ENCODE results near the gene MRRF. TPM values are rescaled to one million over a fixed set of nuclear protein-coding genes. Genes with fewer than 3 reads are reported as not detected.

MRRF gene
- total and polyA plus RNA-seq, 2 of the 4 experiments (the other 2 are of a cell fraction) = 32.1 to 38.0 TPM

GRCh38 chr9:122302237-122303093, 37.8 kb downstream of the MRRF start:
- Histone ChIP-seq H3K36me3 (ENCODE audit: control insufficient read depth, insufficient read depth, low read length) (peaks cover 13% of the 10 kb centered on the region), H3K4me1 (ENCODE audit: control insufficient read depth, insufficient read depth, low read length) (peaks cover 12% of the 10 kb centered on the region), H3K27me3 (ENCODE audit: control insufficient read depth, insufficient read depth, low read length) (no peaks in the 10 kb centered on the region), H2AFZ (replicated peaks; ENCODE audit: low read length, poor library complexity) (no peak overlapping the region), H3K9me1 (ENCODE audit: insufficient read depth, low read length) (peaks cover 19% of the 10 kb centered on the region), H2AK5ac (ENCODE audit: low read depth, low read length) (no peak overlapping the region), H2BK5ac (ENCODE audit: low read depth, low read length, poor library complexity, severe bottlenecking) (peak overlapping the region; percentile 50), H2BK120ac (ENCODE audit: low read depth, low read length) (no peak overlapping the region), H3K9me3 (ENCODE audit: control insufficient read depth, insufficient read depth, low read length) (no peaks in the 10 kb centered on the region), H2BK20ac (ENCODE audit: low read depth, low read length) (no peak overlapping the region), H3K27ac (ENCODE audit: insufficient read depth, low read length) (no peak overlapping the region), H3K79me1 (ENCODE audit: low read depth in 1 of 2, low read length in 2 of 2) (peaks cover 20 to 52% of the 10 kb centered on the region in 2 experiments), H4K5ac (ENCODE audit: low read depth, low read length) (no peak overlapping the region), H3K23ac (ENCODE audit: low read depth, low read length) (no peak overlapping the region), H3K14ac (replicated peaks; ENCODE audit: low read depth, low read length) (no peak overlapping the region), H2BK15ac (ENCODE audit: low read depth, low read length) (no peak overlapping the region), H3K4ac (ENCODE audit: low read depth, low read length) (no peak overlapping the region), H3K9ac (ENCODE audit: low read depth, low read length) (no peak overlapping the region), H4K8ac (ENCODE audit: low read depth in 2 of 2, low read length in 2 of 2) (no peak overlapping the region), H2AK9ac (replicated peaks; ENCODE audit: low read depth, low read length, poor library complexity) (no peak overlapping the region), H3K4me3 (ENCODE audit: insufficient read depth, low read depth, low read length) (no peak overlapping the region), H3K18ac (ENCODE audit: low read depth, low read length) (no peak overlapping the region), H4K20me1 (ENCODE audit: insufficient read depth, low read length) (peaks cover 5% of the 10 kb centered on the region; the same call in 1 of the 2 replicates), H3K56ac (ENCODE audit: extremely low read depth, insufficient read depth, low read length) (no peak overlapping the region), H4K91ac (ENCODE audit: insufficient read depth, low read depth, low read length) (no peak overlapping the region), H3K4me2 (ENCODE audit: low read depth, low read length) (no peak overlapping the region)
- no TSS peak for BruUV-seq (replicated peaks)
- ChIA-PET POLR2A (ENCODE audit: unreplicated experiment) (no interaction called here), CTCF (no interaction called here)
- no peak for TF ChIP-seq ELK1 (IDR thresholded peaks at IDR 0.05; ENCODE audit: borderline replicate concordance, low read depth, low read length)
- no peak for TF ChIP-seq RFX5 (IDR thresholded peaks at IDR 0.05; ENCODE audit: low read depth, low read length)
- TF ChIP-seq RAD21 (IDR thresholded peaks at IDR 0.05; ENCODE audit: low read length) = no peak
- TF ChIP-seq SMC3 (IDR thresholded peaks at IDR 0.05; ENCODE audit: low read depth, low read length) = no peak
- TF ChIP-seq BHLHE40 (IDR thresholded peaks at IDR 0.05; ENCODE audit: low read depth, low read length) = no peak
- TF ChIP-seq RCOR1 (IDR thresholded peaks at IDR 0.05; ENCODE audit: insufficient replicate concordance, low read length) = no peak
- no peak for TF ChIP-seq NFE2L2 (IDR thresholded peaks at IDR 0.05; ENCODE audit: low read depth, low read length)
- TF ChIP-seq USF2 (IDR thresholded peaks at IDR 0.05; ENCODE audit: low read depth, low read length) = no peak
- no peak for TF ChIP-seq CEBPB (IDR thresholded peaks at IDR 0.05; ENCODE audit: low read depth, low read length)
- TF ChIP-seq FOS (IDR thresholded peaks at IDR 0.05; ENCODE audit: low read depth, low read length) = no peak
- TF ChIP-seq MAFK (IDR thresholded peaks at IDR 0.05; ENCODE audit: low read depth, low read length) = no peak
- no peak for TF ChIP-seq POLR2A (IDR thresholded peaks at IDR 0.05; ENCODE audit: low read depth, low read length)
- TF ChIP-seq CTCF (conservative IDR thresholded peaks at IDR 0.05; ENCODE audit: low read depth, low read length) = no peak
- dilution Hi-C loops (cut with HindIII; ENCODE audit: low sequenced_read_pairs, unreplicated experiment) = no loop called here
- no CpG with 5 or more reads among the region's 5 CpGs for WGBS, 2 experiments (ENCODE audit: extremely low coverage in 2 of 2, insufficient read length in 1 of 2)
- peak; percentile 20 for DNase-seq
- intact Hi-C loops (cut with micrococcal nuclease) = no loop called here
- no peak for ATAC-seq (ENCODE audit: low read depth)
- in situ Hi-C loops (cut with MboI; ENCODE audit: low sequenced_read_pairs) = no loop called here

Measured in IMR-90 (cell line).